Chondrocyte (in vitro differentiated cells): ENCODE results near the gene PHACTR1. TPM values are rescaled to one million over a fixed set of nuclear protein-coding genes. Genes with fewer than 3 reads are reported as not detected.

Experiments used
- DNase-seq: peaks from one replicate; pipeline ENCODE4 v3.0.0; 2021; ENCODE audit warnings: mixed read lengths, low spot score
- H3K27ac Mint-ChIP-seq: one replicate; pipeline ENCODE4 v1.8.0; 2021; ENCODE audit warnings: mild to moderate bottlenecking, moderate library complexity, mixed read lengths; ENCODE audit not compliant: unreplicated experiment
- H3K27me3 Mint-ChIP-seq: 2 replicates; pipeline ENCODE4 v1.8.0; 2021; ENCODE audit warnings: low read depth, mixed read lengths
- H3K36me3 Mint-ChIP-seq: 2 replicates; pipeline ENCODE4 v1.8.0; 2021; ENCODE audit warnings: low read depth, mixed read lengths
- H3K4me1 Mint-ChIP-seq: 2 replicates; pipeline ENCODE4 v1.8.0; 2021; ENCODE audit warnings: low read depth, mild to moderate bottlenecking, mixed read lengths
- H3K4me3 Mint-ChIP-seq: one replicate; pipeline ENCODE4 v1.8.0; 2021; ENCODE audit warnings: mild to moderate bottlenecking, moderate library complexity, mixed read lengths; ENCODE audit not compliant: unreplicated experiment
- H3K9me3 Mint-ChIP-seq: 2 replicates; pipeline ENCODE4 v1.8.0; 2021; ENCODE audit warnings: low read depth, mixed read lengths
- CTCF ChIP-seq: fragments of 200-600 bp; sonication (generic); IDR thresholded peaks from 2 replicates; pipeline ENCODE4 v1.5.0; 2021; ENCODE audit warnings: antibody characterized with exemption, mild to moderate bottlenecking, moderate library complexity
- total RNA-seq: library from RNA; stranded (reverse); gene quantifications from 3 replicates; pipeline ENCODE4 v1.2.1, GENCODE V29; 2021

Gene PHACTR1
- total RNA-seq, 1 donor from 2014 or later: 2.1 TPM

- TF ChIP-seq CTCF: no peak
- no peaks in the 10 kb centered on the region for H3K36me3 Mint-ChIP-seq
- H3K27ac Mint-ChIP-seq: no peak overlapping the region
- peaks cover 15% of the 10 kb centered on the region for H3K27me3 Mint-ChIP-seq
- H3K4me1 Mint-ChIP-seq: no peaks in the 10 kb centered on the region
- no peak overlapping the region for H3K4me3 Mint-ChIP-seq
- DNase-seq: no peak
- no peaks in the 10 kb centered on the region for H3K9me3 Mint-ChIP-seq
These were observed 81.8 kb downstream of the PHACTR1 start for GRCh38 chr6:12798326-12798725.

GRCh38 chr6:12800120-12800519 lies 83.6 kb downstream of the PHACTR1 start:
- Mint-ChIP-seq H3K27me3 (peaks cover 15% of the 10 kb centered on the region), H3K4me1 (no peaks in the 10 kb centered on the region), H3K27ac (no peak overlapping the region), H3K36me3 (no peaks in the 10 kb centered on the region), H3K9me3 (no peaks in the 10 kb centered on the region), H3K4me3 (no peak overlapping the region)
- TF ChIP-seq CTCF: no peak
- no peak for DNase-seq

- Mint-ChIP-seq H3K27ac (no peak overlapping the region), H3K27me3 (peaks cover 16% of the 10 kb centered on the region), H3K36me3 (no peaks in the 10 kb centered on the region), H3K4me1 (no peaks in the 10 kb centered on the region), H3K4me3 (no peak overlapping the region), H3K9me3 (no peaks in the 10 kb centered on the region)
- no peak for TF ChIP-seq CTCF
- no peak for DNase-seq
These were observed 84.6 kb downstream of the PHACTR1 start for GRCh38 chr6:12801141-12801540.

GRCh38 chr6:12802440-12802839 lies 85.9 kb downstream of the PHACTR1 start:
- no peak for DNase-seq
- no peaks in the 10 kb centered on the region for H3K36me3 Mint-ChIP-seq

GRCh38 chr6:12803486-12803885 lies 86.9 kb downstream of the PHACTR1 start:
- DNase-seq: no peak
- Mint-ChIP-seq H3K36me3 (no peaks in the 10 kb centered on the region), H3K9me3 (no peaks in the 10 kb centered on the region), H3K4me3 (no peak overlapping the region), H3K27ac (no peak overlapping the region), H3K4me1 (no peaks in the 10 kb centered on the region), H3K27me3 (peaks cover 15% of the 10 kb centered on the region)
- no peak for TF ChIP-seq CTCF

More at GRCh38 chr6:12802440-12802839, 85.9 kb downstream of the PHACTR1 start:
- Mint-ChIP-seq H3K4me3 (no peak overlapping the region), H3K27ac (no peak overlapping the region), H3K9me3 (no peaks in the 10 kb centered on the region), H3K4me1 (no peaks in the 10 kb centered on the region), H3K27me3 (peaks cover 14% of the 10 kb centered on the region)
- TF ChIP-seq CTCF: no peak
